HepG2 (cell line): ENCODE results near the gene DLL3. TPM values are rescaled to one million over a fixed set of nuclear protein-coding genes. Genes with fewer than 3 reads are reported as not detected.
A peak's percentile ranks its signal among the peaks of the same experiment; 100 is the strongest.

Experiments used
- ATF1 ChIP-seq: IDR thresholded peaks from 2 replicates; pipeline ENCODE4 v1.6.1; 2016; ENCODE audit warnings: mild to moderate bottlenecking, control low read depth
- CEBPB ChIP-seq: IDR thresholded peaks from 2 replicates; pipeline ENCODE4 v1.6.1; 2011; ENCODE audit warnings: low read depth, low read length, improper control_type of control experiment, borderline replicate concordance
- HNF1B ChIP-seq: sonication (generic); formaldehyde crosslinking; IDR thresholded peaks from 2 replicates; pipeline ENCODE4 v1.5.1; 2020; ENCODE audit warnings: mild to moderate bottlenecking, moderate library complexity, missing genetic modification reagents
- MED8 ChIP-seq: sonication (generic); formaldehyde crosslinking; IDR thresholded peaks from 2 replicates; pipeline ENCODE4 v1.8.1; 2023; ENCODE audit warnings: mild to moderate bottlenecking, missing genetic modification reagents; ENCODE audit not compliant: insufficient replicate concordance
- SALL2 ChIP-seq: sonication (generic); formaldehyde crosslinking; IDR thresholded peaks from 2 replicates; pipeline ENCODE4 v1.8.1; 2023; ENCODE audit warnings: mild to moderate bottlenecking, missing genetic modification reagents, inconsistent platforms
- SMC3 ChIP-seq: IDR thresholded peaks from 2 replicates; pipeline ENCODE4 v1.6.1; 2011; ENCODE audit warnings: low read length, improper control_type of control experiment
- ZNF30 ChIP-seq: sonication (generic); formaldehyde crosslinking; IDR thresholded peaks from 2 replicates; pipeline ENCODE4 v1.5.0; 2020; ENCODE audit warnings: mild to moderate bottlenecking, missing genetic modification reagents
- ZNF354B ChIP-seq: sonication (generic); formaldehyde crosslinking; IDR thresholded peaks from 2 replicates; pipeline ENCODE4 v1.8.0; 2022; ENCODE audit warnings: mild to moderate bottlenecking, missing genetic modification reagents
- ZNF496 ChIP-seq: sonication (generic); formaldehyde crosslinking; IDR thresholded peaks from 2 replicates; pipeline ENCODE4 v1.8.1; 2023; ENCODE audit warnings: mild to moderate bottlenecking, moderate library complexity, missing genetic modification reagents; ENCODE audit not compliant: insufficient replicate concordance
- ZNF775 ChIP-seq: sonication (generic); formaldehyde crosslinking; IDR thresholded peaks from 2 replicates; pipeline ENCODE4 v1.4.0; 2020; ENCODE audit warnings: missing genetic modification reagents, mild to moderate bottlenecking, moderate library complexity, borderline replicate concordance
- ZSCAN9 ChIP-seq: IDR thresholded peaks from 2 replicates; pipeline ENCODE4 v1.6.1; 2016; ENCODE audit warnings: borderline replicate concordance
- polyA plus RNA-seq, 8 experiments: library from polyadenylated mRNA; depleted of rRNA in 3 of 8; stranded (reverse) in 7 of 8; unstranded in 1 of 8; fragments of >200 nt; fragmentation: Illumina TruSeq in 4 of 8; extraction: Trizol in 4 of 8; gene quantifications; 2 replicates each; pipeline versions ENCODE4 v1.2.1 to v1.2.3, GENCODE V29; 2011 to 2016; ENCODE audit warnings: low read depth in 4 of 8, missing spikeins in 1 of 8, mixed read lengths in 1 of 8; ENCODE audit not compliant: insufficient read depth in 1 of 8
- total RNA-seq, 5 experiments: library from RNA; depleted of rRNA; stranded (reverse); fragments of >200 nt; fragmentation: Illumina TruSeq; extraction: Trizol; gene quantifications; 2 replicates each; pipeline ENCODE4 v1.2.3, GENCODE V29; 2016; ENCODE audit warnings: low read depth in 1 of 5
- TF ChIP-seq, protein P1 (sequence below): IDR thresholded peaks from 2 replicates; pipeline ENCODE4 v1.6.1; 2016; ENCODE audit warnings: missing biosample characterization, missing genetic modification reagents, low read depth
- TF ChIP-seq, protein P2 (sequence below): sonication (generic); formaldehyde crosslinking; IDR thresholded peaks from 2 replicates; pipeline ENCODE4 v1.4.0; 2020; ENCODE audit warnings: missing genetic modification reagents, borderline replicate concordance
- TF ChIP-seq, protein P3 (sequence below): sonication (generic); formaldehyde crosslinking; IDR thresholded peaks from 2 replicates; pipeline ENCODE4 v1.4.0; 2020; ENCODE audit warnings: mild to moderate bottlenecking, missing genetic modification reagents
- TF ChIP-seq, protein P4 (sequence below): IDR thresholded peaks from 2 replicates; pipeline ENCODE4 v1.6.1; 2016; ENCODE audit warnings: low read depth, borderline replicate concordance

DLL3 gene
- total and polyA plus RNA-seq, 2 of the 13 experiments (the other 11 are each of a cell fraction or from before 2014, with no cell fraction given) = 0.35 to 0.55 TPM

GRCh38 chr19:39506944-39507714 is 8.4 kb downstream of the DLL3 start (continued):
- TF ChIP-seq ZNF496 (peak; percentile 50), CEBPB (no peak), ZNF354B (CRISPR knock-in tag) (peak; percentile 41; the same call in 1 of the 2 replicates), SALL2 (CRISPR knock-in tag) (peak; percentile 93), HNF1B (no peak), ATF1 (no peak), MED8 (no peak), SMC3 (no peak), ZNF775 (no peak), ZSCAN9 (no peak), ZNF30 (CRISPR knock-in tag) (no peak)
- TF ChIP-seq, protein P1, sequence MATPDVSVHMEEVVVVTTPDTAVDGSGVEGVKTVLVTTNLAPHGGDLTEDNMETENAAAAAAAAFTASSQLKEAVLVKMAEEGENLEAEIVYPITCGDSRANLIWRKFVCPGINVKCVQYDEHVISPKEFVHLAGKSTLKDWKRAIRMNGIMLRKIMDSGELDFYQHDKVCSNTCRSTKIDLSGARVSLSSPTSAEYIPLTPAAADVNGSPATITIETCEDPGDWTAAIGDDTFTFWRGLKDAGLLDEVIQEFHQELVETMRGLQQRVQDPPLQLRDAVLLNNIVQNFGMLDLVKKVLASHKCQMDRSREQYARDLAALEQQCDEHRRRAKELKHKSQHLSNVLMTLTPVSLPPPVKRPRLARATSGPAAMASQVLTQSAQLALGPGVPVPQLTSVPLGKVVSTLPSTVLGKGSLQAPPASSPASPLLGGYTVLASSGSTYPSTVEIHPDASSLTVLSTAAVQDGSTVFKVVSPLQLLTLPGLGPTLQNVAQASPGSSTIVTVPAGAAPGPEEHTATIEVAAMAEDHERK = no peak
- TF ChIP-seq, protein P2, sequence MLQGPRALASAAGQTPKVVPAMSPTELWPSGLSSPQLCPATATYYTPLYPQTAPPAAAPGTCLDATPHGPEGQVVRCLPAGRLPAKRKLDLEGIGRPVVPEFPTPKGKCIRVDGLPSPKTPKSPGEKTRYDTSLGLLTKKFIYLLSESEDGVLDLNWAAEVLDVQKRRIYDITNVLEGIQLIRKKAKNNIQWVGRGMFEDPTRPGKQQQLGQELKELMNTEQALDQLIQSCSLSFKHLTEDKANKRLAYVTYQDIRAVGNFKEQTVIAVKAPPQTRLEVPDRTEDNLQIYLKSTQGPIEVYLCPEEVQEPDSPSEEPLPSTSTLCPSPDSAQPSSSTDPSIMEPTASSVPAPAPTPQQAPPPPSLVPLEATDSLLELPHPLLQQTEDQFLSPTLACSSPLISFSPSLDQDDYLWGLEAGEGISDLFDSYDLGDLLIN (CRISPR knock-in tag) = peak; percentile 69; the same call in 1 of the 2 replicates
- TF ChIP-seq, protein P3, sequence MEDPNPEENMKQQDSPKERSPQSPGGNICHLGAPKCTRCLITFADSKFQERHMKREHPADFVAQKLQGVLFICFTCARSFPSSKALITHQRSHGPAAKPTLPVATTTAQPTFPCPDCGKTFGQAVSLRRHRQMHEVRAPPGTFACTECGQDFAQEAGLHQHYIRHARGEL (CRISPR knock-in tag) = no peak
- TF ChIP-seq, protein P4, sequence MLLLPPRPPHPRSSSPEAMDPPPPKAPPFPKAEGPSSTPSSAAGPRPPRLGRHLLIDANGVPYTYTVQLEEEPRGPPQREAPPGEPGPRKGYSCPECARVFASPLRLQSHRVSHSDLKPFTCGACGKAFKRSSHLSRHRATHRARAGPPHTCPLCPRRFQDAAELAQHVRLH (CRISPR knock-in tag) = 0 out of 2 replicates have a peak, but pooled peaks have one; percentile 61
